Right lobe of liver (tissue), 4 donors: ENCODE results near the gene CCHCR1.

Experiments
- POLR2A ChIP-seq: fragments of 450-650 bp; IDR thresholded peaks from one replicate; pipeline ENCODE4 v1.6.1; 2017; ENCODE audit warnings: antibody characterized with exemption, mild to moderate bottlenecking
- TF ChIP-seq, protein P1 (sequence below), 4 donors: fragments of 200-600 bp in 3 of 4; fragments of 450-650 bp in 1 of 4; IDR thresholded peaks; one replicate each; pipeline versions ENCODE4 v1.5.1 to v1.8.0; 2016 to 2022; ENCODE audit warnings: antibody characterized with exemption in 4 of 4, mild to moderate bottlenecking in 2 of 4
- donor health status: DM: no; HTN: no; CAD: no.
- donor health status: DM: no; HTN: no; CAD: no.
- donor health status: DM: no; HTN: yes; CAD: no.

GRCh38 chr6:31179042-31179386 lies 21.4 kb upstream of the CCHCR1 start:
- TF ChIP-seq POLR2A: no peak
- TF ChIP-seq, protein P1, sequence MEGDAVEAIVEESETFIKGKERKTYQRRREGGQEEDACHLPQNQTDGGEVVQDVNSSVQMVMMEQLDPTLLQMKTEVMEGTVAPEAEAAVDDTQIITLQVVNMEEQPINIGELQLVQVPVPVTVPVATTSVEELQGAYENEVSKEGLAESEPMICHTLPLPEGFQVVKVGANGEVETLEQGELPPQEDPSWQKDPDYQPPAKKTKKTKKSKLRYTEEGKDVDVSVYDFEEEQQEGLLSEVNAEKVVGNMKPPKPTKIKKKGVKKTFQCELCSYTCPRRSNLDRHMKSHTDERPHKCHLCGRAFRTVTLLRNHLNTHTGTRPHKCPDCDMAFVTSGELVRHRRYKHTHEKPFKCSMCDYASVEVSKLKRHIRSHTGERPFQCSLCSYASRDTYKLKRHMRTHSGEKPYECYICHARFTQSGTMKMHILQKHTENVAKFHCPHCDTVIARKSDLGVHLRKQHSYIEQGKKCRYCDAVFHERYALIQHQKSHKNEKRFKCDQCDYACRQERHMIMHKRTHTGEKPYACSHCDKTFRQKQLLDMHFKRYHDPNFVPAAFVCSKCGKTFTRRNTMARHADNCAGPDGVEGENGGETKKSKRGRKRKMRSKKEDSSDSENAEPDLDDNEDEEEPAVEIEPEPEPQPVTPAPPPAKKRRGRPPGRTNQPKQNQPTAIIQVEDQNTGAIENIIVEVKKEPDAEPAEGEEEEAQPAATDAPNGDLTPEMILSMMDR (IDR thresholded peaks at IDR 0.05): no peak
